ENCODE results near the gene GCNT1.
"Not testable (repeated sequence)": the region's sequence is repeated elsewhere in the genome, so short reads cannot be mapped to it uniquely, and the experiment has no call there.

Gene GCNT1

DNA sequence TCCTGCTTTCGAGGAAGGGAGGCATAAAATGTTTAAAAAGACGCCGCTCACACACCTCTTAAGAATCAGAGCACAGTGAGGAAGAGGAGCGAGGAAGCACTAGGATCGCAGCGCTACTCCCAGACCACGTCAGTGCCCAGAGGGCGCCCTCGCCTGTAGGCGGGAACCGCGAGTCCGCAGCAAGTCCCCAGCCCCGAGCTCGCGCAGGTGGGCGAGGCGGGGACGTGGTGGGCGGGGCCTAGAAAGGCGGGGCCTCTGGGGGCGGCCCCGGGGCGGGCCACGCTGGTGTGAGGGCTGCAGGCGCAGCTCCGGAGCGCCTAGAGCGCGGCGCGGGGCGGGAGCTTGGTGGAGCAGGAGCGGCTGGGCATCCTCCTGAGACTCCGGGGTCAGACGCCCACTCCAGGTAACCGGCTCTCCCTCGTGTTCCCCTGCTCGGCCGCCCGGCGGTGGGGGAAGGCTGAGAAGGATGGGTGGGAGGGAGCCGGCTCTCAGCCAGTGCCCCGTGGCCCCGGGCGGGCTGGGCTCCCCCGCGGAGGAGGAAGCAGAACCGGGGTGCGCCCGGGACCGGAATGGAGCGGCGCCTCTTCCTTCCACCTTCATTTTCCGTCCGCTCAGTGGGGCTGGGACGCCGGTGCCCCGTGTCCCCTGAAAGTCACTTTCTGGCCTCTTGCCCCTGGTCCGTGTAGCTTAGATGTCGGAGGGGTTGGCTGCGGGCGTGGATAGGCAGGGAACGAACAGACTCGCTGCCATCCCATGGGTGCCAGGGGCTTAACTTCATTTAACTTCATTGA, at the start of gene GCNT1:
Gene GCNT1 (plus strand): TSS at position 280 of the 791 bp plus-strand sequence. CDS start 43,200 bp downstream, outside the sequence.
- DNase-seq: peak; percentile 54

DNA sequence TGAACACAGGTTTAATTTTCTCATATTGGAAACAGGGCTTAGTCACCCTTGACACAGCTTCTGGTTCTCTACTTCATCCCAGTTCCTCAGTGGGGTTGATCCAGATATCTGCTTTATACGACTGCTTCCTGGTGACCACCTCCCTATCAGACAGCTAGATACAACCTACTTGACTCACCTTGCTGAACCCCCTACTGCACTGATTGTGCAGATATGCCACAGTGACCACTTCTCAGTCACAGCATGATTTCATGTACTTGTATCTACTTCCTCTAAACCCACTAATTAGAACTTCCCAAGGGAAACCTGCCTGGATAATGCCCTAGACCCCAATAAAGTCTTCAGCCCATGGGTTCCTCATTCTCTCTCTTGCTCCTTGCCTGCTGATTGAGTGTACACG, 46.3 kb upstream of the GCNT1 start:
- no peak for DNase-seq

DNA sequence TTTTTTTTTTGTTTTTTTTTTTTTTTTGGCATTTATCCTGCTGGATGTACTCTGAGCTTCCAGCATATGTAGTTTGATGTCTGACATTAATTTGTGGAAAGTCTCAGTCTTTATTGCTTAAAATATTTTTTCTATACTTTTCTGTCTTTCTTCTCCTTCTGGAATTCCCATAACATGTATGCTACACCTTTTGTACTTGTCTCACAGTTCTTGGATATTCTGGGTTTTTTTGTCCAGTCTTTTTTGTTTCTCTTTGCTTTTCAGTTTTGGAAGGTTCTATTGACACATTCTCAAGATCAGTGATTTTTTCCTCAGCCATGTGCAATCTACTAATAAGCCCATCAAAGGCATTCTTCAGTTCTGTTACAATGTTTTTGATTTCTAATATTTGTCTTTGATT, 45.3 kb upstream of the GCNT1 start:
- DNase-seq: no peak

DNA sequence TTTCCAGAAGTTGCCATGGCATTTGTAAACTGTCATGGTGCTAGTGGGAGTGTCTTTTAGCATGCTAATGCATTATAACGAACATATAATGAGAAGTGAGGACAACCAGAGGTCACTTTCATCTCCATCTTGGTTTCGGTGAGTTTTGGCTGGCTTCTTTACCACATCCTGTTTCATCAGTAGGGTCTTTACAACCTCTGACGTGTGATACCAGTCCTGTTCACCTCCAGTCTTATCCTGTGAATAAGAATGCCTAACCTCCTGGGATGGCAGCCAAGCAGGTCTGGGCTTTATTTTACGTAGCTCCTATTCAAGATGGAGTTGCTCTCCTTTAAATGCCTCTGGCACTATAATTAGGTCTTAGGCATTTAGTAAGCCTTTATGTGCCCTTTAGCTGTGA, 44.3 kb upstream of the GCNT1 start:
- no peak for DNase-seq

- no peak for DNase-seq
Measured at GRCh38 chr9:76415154-76415553, 43.8 kb upstream of the GCNT1 start.

DNA sequence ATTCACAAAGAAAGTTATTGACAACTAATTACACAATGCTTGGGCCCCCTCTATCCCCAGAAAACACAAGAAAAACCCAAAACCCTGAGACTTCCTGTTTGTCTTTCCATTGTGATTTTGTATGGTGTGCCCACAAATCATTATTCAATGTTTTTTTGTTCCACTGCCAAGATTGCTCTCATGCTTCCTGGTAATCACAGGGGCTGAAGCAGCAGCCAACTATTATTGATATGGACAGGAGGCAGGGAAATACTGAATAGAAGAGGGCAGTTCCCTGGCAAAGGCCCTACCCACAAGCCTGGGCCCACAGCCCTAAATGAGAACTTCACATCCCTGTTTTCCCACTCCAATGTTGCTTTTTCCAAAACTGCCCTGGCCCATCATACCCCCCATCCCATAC, 43.3 kb upstream of the GCNT1 start:
- peak; percentile 79 for DNase-seq

DNA sequence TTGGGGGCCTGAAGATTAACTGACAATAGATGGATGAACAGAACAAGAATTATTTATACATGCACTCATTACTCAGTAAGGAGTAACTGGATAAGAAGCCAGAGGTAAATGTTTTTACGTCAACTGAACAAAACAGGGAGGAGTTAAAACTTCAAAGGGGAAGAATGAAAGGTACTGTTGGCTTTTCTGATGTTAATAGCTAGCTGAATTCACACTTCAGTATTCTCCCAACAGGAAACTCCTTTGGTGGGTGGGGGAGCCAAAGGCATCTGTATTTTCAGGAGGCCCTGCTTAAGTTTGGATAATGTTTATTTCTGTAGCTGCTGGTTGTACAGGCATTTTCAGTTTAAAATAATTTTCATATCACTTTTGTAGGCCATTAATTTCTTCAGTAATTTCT, 41.6 kb upstream of the GCNT1 start:
- no peak for DNase-seq

DNA sequence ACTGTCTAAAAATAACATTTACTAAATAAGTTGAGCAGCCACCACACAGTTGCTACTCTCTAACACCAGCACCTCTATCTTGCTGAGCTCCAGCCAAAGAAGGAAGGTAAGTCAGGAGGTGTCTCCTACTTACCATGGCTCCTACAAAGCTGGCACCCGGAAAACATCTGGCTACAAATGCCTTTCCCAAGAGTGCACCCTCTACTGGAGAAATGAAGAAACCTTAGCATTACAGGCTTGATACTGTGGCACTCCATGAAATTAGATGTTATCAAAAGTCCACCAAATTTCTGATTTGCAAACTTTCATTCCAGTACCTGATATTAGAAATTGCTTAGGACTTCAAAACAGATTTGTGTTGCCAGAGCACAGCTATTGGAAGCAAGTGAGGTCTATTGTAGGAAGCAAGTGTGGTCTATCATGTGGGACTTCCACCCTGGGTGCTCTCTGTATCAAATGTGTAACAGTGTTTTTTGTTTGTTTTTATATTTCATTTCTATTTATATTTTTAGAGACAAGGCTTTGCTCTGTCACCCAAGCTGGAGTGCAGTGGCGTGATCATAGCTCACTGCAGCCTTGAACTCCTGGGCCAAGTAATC, 39.1 kb upstream of the GCNT1 start:
- DNase-seq: no peak

DNA sequence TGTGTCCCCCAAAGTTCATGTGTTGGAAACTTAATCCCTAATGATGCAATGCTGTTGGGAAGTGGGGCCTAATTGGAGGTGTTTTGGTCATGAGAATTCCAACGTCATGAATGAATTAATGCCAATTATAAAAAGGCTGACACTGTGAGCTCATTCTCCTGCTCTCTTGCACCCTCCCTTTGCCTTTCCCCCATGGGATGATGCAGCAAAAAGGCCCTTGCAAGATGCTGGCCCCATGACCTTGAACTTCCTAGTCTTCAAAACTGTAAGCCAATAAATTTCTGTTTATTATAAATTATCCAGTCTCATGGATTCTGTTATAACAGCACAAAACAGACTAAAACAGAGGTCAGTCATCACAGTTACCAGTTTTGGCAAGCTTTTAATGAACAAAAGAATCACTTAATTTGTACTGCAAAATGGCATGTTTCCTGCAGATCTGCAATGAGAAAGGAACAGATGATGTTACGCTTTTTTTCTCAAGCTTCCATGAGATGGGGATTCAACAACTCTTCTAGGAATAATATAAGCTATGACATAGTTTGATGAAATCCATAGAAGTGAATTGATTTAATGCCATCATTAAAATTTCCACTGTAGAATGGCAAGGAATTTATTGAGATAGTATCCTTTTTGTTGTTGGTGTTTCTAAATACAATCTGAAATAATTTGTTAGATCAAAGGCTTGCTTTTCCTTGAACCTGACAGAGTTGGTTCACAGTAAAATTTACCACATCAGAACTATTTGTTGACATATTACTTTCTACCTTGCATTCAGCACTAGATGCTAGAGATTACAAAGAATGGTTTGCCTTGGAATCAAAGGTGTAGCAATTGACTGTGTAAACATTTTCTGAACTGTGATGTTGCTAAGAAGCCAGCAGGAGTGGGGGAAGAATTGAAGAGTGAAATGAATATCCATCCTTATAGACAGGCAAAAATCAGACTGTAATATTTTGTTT, 35.5 kb upstream of the GCNT1 start:
- DNase-seq: no peak

DNA sequence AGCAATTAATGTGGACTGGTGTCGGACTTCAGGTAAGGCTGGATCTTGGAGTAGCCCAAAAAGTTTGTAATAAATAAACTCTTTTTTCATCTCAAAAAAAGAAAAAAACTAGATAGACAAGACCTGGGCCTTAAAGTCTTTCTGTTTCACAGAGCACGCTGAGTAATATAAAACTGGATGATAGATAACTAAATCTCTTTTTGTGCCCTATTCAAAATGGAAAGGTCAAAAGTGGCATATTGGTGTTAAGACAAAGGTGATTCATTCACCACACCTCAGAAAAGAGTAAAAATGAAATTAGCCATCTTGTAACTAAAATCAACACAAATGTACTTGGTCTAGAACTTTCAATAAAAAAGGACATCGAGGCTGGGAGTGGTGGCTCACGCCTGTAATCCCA, 34.5 kb upstream of the GCNT1 start:
- DNase-seq: no peak

GRCh38 chr9:76425677-76426453, 33.1 kb upstream of the GCNT1 start:
- DNase-seq: no peak

DNA sequence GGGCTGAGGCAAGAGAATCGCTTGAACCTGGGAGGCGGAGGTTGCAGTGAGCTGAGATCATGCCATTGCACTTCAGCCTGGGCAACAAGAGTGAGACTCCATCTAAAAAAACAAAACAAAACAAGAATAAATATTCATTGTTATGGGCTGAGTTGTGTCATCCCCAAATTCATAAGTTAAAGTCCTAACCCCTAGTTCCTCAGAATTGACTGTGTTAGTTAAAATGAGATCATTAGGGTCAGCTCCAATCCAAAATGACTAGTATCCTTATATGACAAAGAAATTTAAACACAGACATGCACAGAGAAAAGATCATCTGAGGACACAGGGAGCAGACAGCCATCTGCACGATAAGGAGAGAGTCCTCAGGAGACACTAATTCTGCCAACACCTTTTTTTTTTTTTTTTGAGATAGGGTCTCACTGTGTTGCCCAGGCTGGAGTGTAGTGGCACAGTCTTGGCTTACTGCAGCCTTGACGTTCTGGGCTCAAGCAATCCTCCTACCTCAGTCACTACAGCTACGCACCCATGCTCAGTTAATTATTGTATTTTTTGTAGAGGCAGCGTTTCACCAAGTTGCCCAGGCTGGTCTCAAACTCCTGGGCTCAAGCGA, 32.1 kb upstream of the GCNT1 start:
- DNase-seq: no peak

GRCh38 chr9:76431601-76432000, 27.4 kb upstream of the GCNT1 start:
- DNase-seq: no peak

- no peak for DNase-seq
Measured at GRCh38 chr9:76433406-76433805, 25.6 kb upstream of the GCNT1 start.

DNA sequence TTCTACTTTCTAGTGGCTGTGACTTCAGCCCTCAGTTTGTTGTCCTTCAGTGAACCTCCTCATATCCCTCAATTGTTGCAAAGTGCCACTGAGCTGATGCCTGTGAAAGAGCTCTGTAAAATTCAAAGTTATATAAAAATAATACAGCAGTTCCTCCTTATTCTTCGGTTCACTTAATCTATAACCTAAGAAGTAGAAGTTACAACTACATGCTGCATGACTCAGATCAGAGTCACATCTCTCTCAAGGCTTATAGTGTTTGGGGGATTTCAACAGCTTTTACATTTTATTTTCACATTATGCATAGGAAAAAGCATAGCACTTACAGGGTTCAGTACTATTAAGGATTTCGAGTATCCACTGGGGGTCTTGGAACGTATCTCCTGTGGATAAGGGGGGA, 25.1 kb upstream of the GCNT1 start:
- no peak for DNase-seq

GRCh38 chr9:76434897-76435296, 24.1 kb upstream of the GCNT1 start:
- not testable (repeated sequence) for DNase-seq

DNA sequence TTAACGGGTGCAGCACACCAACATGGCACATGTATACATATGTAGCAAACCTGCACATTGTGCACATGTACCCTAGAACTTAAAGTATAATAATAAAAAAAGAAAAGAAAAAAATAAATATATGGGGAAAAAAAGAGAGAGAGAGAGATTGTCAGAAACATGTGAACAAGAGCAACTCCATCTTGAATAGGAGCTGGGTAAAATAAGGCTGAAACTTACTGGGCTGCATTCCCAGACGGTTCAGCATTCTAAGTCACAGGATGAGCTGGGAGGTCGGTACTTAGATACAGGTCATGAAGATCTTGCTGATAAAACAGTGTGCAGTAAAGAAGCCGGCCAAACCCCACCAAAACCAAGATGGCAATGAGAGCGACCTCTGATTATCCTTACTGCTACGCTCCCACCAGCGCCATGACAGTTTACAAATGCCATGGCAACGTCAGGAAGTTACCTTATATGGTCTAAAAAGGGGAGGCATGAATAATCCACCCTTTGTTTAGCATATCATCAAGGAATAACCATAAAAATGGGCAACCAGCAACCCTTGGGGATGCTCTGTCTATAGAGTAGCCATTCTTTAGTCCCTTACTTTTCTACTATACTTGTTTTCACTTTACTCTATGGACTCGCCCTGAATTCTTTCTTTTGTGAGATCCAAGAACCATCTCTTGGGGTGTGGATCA, 21.8 kb upstream of the GCNT1 start:
- DNase-seq: not testable (repeated sequence)

DNA sequence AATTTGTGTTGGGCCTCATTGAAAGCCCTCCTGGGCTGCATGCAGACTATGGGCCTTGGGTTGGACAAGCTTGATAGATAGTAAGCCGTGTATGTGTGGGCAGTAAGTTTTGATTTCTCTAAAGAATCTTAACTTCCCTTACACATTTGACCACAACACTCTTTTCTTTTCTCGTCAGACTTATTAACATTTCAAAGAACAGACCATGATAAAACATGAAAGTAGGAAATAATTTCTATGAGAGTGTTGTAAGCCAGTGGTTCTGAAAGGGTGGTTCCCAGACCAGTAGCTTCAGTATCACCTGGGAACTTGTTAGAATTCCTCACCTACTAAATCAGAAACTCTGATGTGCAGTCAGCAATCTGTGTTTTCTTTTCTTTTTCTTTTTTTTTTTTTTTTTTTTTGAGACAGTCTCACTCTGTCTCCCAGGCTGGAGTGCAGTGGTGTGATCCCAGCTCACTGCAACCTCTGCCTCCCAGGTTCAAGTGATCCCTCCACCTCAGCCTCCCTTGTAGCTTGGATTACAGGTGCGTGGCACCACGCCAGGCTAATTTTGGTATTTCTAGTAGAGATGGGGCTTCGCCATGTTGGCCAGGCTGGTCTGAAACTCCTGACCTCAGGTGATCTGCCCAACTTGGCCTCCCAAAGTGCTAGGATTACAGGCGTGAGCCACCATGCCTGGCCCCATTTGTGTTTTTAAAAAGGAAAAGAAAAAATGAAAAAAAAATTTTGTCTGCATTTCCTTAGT, 20.0 kb upstream of the GCNT1 start:
- DNase-seq: no peak

- no peak for DNase-seq
Measured at GRCh38 chr9:76441551-76442322, 17.2 kb upstream of the GCNT1 start.

DNA sequence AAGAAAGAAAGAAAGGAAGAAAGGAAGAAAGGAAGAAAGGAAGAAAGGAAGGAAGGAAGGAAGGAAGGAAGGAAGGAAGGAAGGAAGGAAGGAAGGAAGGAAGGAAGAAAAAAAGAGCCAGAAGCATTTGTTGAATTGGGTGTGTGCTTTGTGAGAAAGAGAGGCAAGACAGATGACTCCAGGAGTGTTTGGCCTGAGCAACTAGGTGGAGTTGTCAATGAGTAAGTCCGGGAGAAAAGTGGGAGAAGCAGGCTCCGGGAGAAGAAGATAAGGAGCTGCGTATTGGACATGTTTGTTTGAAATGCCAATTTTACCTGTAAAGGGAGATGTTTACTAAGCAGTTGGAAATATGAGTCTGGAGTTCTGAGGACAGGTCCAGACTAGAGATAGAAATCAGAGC, 15.1 kb upstream of the GCNT1 start:
- DNase-seq: no peak

Data from NCI-H2081 treated with DMSO at 0.1 percent for 48 hours (cell line).